Gastrocnemius medialis (tissue), 4 donors: Measurements from ENCODE around the gene AVEN.

Experiments
- POLR2A ChIP-seq, 2 donors: fragments of 450-650 bp; IDR thresholded peaks; one replicate each; pipeline ENCODE4 v1.6.1; 2017; ENCODE audit warnings: antibody characterized with exemption in 2 of 2, mild to moderate bottlenecking in 2 of 2, moderate library complexity in 2 of 2
- TF ChIP-seq, protein P1 (sequence below), 5 experiments: fragments of 450-650 bp in 3 of 5; fragments of 200-600 bp in 2 of 5; sonication (generic) in 2 of 5; IDR thresholded peaks in 4 of 5; conservative IDR thresholded peaks in 1 of 5; 1 replicate in 4 of 5; 2 replicates in 1 of 5; pipeline ENCODE4 v1.5.1; 2016 to 2019; ENCODE audit warnings: antibody characterized with exemption in 5 of 5, mild to moderate bottlenecking in 3 of 5, moderate library complexity in 3 of 5

- no peak for TF ChIP-seq POLR2A (IDR thresholded peaks at IDR 0.05)
- TF ChIP-seq, protein P1, sequence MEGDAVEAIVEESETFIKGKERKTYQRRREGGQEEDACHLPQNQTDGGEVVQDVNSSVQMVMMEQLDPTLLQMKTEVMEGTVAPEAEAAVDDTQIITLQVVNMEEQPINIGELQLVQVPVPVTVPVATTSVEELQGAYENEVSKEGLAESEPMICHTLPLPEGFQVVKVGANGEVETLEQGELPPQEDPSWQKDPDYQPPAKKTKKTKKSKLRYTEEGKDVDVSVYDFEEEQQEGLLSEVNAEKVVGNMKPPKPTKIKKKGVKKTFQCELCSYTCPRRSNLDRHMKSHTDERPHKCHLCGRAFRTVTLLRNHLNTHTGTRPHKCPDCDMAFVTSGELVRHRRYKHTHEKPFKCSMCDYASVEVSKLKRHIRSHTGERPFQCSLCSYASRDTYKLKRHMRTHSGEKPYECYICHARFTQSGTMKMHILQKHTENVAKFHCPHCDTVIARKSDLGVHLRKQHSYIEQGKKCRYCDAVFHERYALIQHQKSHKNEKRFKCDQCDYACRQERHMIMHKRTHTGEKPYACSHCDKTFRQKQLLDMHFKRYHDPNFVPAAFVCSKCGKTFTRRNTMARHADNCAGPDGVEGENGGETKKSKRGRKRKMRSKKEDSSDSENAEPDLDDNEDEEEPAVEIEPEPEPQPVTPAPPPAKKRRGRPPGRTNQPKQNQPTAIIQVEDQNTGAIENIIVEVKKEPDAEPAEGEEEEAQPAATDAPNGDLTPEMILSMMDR (IDR thresholded peaks at IDR 0.05 in 4 of 5, conservative IDR thresholded peaks at IDR 0.05 in 1 of 5): no peak
Observed at GRCh38 chr15:33915571-33916407, 123.2 kb downstream of the AVEN start.
